Type B pancreatic cell (in vitro differentiated cells): Measurements from ENCODE around the gene CLMP. TPM values are rescaled to one million over a fixed set of nuclear protein-coding genes. Genes with fewer than 3 reads are reported as not detected.

ENCODE experiments used
- DNase-seq: peaks from one replicate; pipeline ENCODE4 v3.0.0; 2021; ENCODE audit warnings: mixed read lengths; ENCODE audit not compliant: unreplicated experiment; ENCODE audit errors: extremely low spot score
- H3K27ac Mint-ChIP-seq: 2 replicates; pipeline ENCODE4 v1.8.0; 2021; ENCODE audit warnings: mild to moderate bottlenecking, mixed read lengths
- H3K27me3 Mint-ChIP-seq: 2 replicates; pipeline ENCODE4 v1.8.0; 2021; ENCODE audit warnings: mixed read lengths
- H3K36me3 Mint-ChIP-seq: 2 replicates; pipeline ENCODE4 v1.8.0; 2021; ENCODE audit warnings: mixed read lengths
- H3K4me1 Mint-ChIP-seq: one replicate; pipeline ENCODE4 v1.8.0; 2021; ENCODE audit warnings: mixed read lengths; ENCODE audit not compliant: unreplicated experiment
- H3K4me3 Mint-ChIP-seq: 2 replicates; pipeline ENCODE4 v1.8.0; 2021; ENCODE audit warnings: mild to moderate bottlenecking, mixed read lengths
- H3K9me3 Mint-ChIP-seq: 2 replicates; pipeline ENCODE4 v1.8.0; 2021; ENCODE audit warnings: mixed read lengths
- CTCF ChIP-seq: fragments of 200-600 bp; sonication (generic); conservative IDR thresholded peaks from 2 replicates; pipeline ENCODE4 v1.5.0; 2021; ENCODE audit warnings: antibody characterized with exemption, mild to moderate bottlenecking
- total RNA-seq: library from RNA; stranded (reverse); gene quantifications from 2 replicates; pipeline ENCODE4 v1.2.1, GENCODE V29; 2021; ENCODE audit warnings: low replicate concordance

The CLMP gene
- total RNA-seq, 1 donor from 2014 or later = 65.7 TPM

- peaks cover 17% of the 10 kb centered on the region for H3K36me3 Mint-ChIP-seq
- peaks cover 3% of the 10 kb centered on the region for H3K27me3 Mint-ChIP-seq
- H3K9me3 Mint-ChIP-seq = no peaks in the 10 kb centered on the region
- H3K4me3 Mint-ChIP-seq = no peak overlapping the region
- peak overlapping the region; percentile 42 for H3K27ac Mint-ChIP-seq
- H3K4me1 Mint-ChIP-seq = peaks cover 22% of the 10 kb centered on the region
- peak; percentile 70 for TF ChIP-seq CTCF
- no peak for DNase-seq
Measured at GRCh38 chr11:123166071-123166559, 28.9 kb downstream of the CLMP start.

- H3K9me3 Mint-ChIP-seq = no peaks in the 10 kb centered on the region
- H3K27ac Mint-ChIP-seq = no peak overlapping the region
- peaks cover 12% of the 10 kb centered on the region for H3K36me3 Mint-ChIP-seq
Measured at GRCh38 chr11:123164732-123165450, 30.2 kb downstream of the CLMP start.

GRCh38 chr11:123163621-123164020 lies 31.4 kb downstream of the CLMP start:
- no peaks in the 10 kb centered on the region for H3K9me3 Mint-ChIP-seq
- peaks cover 10% of the 10 kb centered on the region for H3K36me3 Mint-ChIP-seq
- TF ChIP-seq CTCF = no peak
- peaks cover under 1% of the 10 kb centered on the region for H3K27me3 Mint-ChIP-seq
- peaks cover 26% of the 10 kb centered on the region for H3K4me1 Mint-ChIP-seq
- DNase-seq = no peak
- no peak overlapping the region for H3K27ac Mint-ChIP-seq
- no peak overlapping the region for H3K4me3 Mint-ChIP-seq

More at GRCh38 chr11:123164732-123165450, 30.2 kb downstream of the CLMP start:
- Mint-ChIP-seq H3K27me3 (peaks cover 3% of the 10 kb centered on the region), H3K4me1 (peaks cover 18% of the 10 kb centered on the region), H3K4me3 (no peak overlapping the region)
- DNase-seq = no peak
- no peak for TF ChIP-seq CTCF

DNA sequence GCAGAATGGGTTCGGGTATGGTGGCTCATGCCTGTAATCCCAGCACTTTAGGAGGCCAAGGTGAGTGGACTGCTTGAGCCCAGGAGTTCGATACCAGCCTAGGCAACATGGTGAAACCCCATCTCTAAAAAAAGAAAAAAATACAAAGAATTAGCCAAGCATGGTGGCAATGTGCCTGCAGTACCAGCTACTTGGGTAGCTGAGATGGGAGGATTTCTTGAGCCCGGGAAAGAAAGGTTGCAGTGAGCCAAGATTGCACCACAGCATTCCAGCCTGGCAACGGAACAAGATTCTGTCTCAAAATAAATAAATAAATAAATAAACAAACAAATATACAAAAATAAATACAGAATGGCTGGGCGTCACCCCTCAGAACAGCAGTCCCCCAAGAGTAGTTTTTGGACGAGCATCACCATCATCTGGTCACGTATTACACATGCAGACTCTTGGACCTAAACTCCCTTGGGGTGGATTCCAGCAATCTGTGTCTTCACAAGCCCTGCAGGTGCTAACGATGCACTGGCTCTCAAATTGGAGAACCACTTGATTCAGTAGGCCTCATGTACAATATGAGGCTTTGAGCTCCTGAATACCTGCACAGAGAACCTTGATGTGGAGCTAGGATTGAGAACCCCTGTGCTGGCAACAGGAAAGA lies 33.5 kb downstream of the CLMP start:
- no peak for DNase-seq
- Mint-ChIP-seq H3K4me3 (no peak overlapping the region), H3K27ac (no peak overlapping the region), H3K9me3 (no peaks in the 10 kb centered on the region), H3K27me3 (no peaks in the 10 kb centered on the region), H3K4me1 (peaks cover 36% of the 10 kb centered on the region), H3K36me3 (peaks cover 14% of the 10 kb centered on the region)
- no peak for TF ChIP-seq CTCF

- no peak for DNase-seq
- TF ChIP-seq CTCF = no peak
- peaks cover 24% of the 10 kb centered on the region for H3K36me3 Mint-ChIP-seq
- H3K27ac Mint-ChIP-seq = no peak overlapping the region
- H3K9me3 Mint-ChIP-seq = no peaks in the 10 kb centered on the region
- no peaks in the 10 kb centered on the region for H3K27me3 Mint-ChIP-seq
- peaks cover 33% of the 10 kb centered on the region for H3K4me1 Mint-ChIP-seq
- H3K4me3 Mint-ChIP-seq = no peak overlapping the region
Measured at GRCh38 chr11:123159183-123159857, 35.7 kb downstream of the CLMP start.
